ENCODE data around the gene HCAR1.
"Not testable (repeated sequence)": the region's sequence is repeated elsewhere in the genome, so short reads cannot be mapped to it uniquely, and the experiment has no call there.

HCAR1 gene, protein sequence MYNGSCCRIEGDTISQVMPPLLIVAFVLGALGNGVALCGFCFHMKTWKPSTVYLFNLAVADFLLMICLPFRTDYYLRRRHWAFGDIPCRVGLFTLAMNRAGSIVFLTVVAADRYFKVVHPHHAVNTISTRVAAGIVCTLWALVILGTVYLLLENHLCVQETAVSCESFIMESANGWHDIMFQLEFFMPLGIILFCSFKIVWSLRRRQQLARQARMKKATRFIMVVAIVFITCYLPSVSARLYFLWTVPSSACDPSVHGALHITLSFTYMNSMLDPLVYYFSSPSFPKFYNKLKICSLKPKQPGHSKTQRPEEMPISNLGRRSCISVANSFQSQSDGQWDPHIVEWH

GRCh38 chr12:122730215-122731014 lies at the start of gene HCAR1:
Gene HCAR1, minus strand, starts transcription at chr12:122730844. Its CDS starts 505 bp downstream, at chr12:122730339.
- no peak for DNase-seq

DNA sequence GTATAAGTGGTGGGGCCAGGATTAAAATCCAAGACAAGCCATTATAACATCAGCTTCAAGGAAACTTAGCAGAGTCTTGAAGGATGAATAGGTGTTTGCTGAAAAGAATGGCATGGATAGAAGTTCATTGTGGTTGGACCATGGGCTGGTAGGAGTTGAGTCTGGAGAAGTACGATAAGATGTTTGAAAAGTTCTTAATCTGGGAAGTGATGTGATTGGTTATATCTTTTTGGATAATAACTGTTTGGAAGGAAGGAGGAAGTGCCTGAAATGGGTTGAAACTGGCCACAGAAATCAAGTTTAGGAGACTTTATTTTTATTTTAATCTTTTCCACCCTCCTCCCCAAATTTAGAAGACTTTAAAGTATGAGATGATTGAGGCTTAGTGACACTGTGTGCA lies 26.9 kb upstream of the HCAR1 start:
- no peak for DNase-seq

DNA sequence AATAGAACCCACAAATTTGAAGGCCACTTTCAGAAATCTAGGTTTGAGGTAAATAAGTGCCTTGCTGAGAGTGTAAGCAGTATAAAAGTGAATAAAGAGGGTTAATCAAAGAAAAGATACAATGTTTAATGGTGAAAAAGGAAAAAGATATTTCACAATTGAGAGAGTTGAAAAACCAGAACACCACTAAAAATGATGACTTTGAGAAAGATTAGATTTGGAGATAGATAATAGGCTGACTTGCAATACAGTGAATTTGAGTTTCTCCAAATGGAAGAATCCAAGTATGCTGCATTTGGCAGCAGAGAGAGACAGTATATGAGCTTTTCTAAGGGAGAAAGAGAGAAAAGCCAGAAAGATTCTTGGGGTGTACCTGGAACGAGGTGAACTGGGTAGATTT lies 24.1 kb upstream of the HCAR1 start:
- DNase-seq, result no peak

GRCh38 chr12:122753319-122753650 lies 22.6 kb upstream of the HCAR1 start:
- DNase-seq, result no peak

DNA sequence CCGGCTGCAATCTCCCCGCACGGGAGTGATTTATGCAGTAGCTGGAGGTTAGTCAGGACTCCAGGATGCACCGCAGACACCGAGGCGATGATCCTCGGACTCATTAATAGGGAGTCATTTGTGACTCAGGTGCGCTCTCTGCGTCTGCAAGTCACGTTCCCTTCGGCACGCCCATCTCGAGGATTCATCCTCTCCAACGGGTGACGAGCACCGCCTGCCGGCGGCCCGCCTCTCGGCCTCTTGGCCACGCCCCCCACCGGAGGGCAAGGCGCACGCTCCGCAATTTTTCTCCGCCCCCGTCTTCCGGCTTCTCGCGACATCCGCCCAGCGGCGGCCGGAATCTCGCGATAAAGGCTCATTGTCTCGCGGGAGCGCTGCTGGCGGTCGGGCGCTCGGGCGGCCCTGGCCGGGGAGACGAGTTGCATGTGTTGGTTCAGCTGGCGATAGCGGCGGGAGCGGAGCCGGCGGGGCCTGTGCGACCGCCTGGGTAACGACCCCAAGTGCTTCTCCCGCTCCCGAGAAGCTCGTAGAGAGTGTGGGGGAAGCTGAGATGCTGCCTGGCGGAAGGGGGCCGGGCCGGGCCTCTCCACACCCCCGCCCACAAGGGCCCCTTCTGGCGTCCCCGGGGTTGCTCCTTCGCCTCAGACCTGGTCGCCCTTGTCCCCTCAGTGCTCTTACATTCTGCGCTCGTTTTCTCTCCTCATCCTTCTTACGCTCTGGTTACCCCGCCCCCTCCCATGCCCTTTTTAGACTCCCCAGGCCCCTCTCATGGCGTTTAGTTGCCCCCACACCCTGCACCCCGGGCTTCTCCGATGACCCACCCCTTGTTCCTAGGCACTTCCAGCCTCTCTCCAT lies 22.0 kb upstream of the HCAR1 start, which contains the start of gene DENR:
DENR (plus strand) TSS at position 361 of the 855 bp plus-strand sequence. CDS start 878 bp downstream, outside the sequence.
- peak; percentile 99 for DNase-seq

GRCh38 chr12:122750781-122751515 lies 20.3 kb upstream of the HCAR1 start:
- DNase-seq, result not testable (repeated sequence)

DNA sequence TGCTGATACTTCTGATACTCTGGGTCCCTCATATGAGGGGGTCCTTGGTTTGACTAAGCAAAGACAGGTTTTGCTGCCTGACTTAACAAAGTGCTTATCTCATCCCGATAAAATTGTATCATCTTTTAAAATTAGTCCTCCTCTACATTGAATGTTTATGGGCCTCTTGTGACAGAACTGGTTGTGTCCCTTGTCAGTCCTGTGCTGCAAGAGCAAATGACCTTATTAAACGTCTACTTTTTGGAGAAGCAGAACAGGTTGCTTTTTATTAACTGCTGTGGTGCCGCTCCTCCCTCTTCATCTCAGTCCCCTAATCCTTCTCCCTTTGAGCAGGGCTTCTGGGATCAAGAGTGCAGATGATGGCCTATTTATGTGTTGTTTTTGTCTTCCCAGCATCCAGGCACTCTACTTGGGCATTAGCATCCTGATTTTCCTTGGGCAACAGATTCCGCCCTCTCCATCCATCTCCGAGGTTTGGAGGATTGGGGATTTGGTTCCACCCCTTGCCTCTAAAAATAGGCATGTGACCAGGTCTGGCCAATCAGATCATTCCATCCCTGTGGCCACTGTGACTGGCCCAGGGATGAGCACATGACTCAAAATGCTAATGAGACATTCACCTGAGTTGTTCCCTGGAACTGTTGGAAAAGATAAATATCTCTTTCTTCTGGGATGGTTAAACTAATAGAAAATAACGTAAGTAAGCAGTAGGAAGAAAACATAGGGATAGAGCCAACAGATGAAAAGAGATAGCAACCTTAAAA lies 19.1 kb upstream of the HCAR1 start:
- DNase-seq, result no peak

DNA sequence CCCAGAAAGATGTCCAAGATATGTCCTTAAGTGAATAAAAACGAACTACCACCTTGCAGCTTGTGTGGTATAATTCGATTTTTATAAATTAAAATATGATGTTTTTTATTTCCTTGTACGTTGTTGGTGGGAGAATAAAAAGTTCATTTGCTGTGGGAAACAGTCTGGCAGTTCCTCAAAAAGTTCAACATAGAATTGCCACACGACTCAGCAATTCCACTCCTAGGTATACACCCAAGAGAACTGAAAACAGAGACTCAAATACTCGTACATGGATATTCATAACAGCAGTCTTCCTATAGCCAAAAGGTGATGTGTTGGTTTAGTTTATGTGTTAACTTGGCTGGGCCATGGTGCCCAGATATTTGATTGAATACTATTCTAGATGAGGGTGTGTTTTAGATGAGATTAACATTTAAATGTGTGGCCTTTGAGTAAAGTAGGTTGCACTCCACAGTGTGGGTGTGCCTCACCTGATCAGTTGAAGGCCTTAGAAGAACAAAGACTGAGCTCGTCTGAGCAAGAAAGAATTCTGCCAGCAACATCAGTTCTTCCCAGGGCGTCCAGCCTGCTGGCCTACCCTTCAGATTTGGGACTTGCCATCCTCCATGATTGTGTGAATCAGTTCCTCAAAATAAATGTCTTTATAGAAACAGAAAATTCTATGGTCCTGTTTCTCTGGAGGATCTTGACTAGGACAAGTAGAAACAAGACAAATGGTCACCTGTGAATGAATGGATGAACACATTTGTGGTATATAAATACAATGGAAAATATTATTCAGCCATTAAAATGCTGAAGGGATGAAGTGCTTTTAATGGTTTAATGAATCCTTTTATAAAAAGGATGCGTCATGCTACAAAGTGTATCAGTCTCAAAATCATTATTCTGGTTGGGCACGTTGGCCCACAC lies 16.8 kb upstream of the HCAR1 start:
- no peak for DNase-seq

- peak in 1 of 2 donors; percentile 74 for DNase-seq
These were observed 13.4 kb upstream of the HCAR1 start for GRCh38 chr12:122743895-122744525.

- no peak for DNase-seq
These were observed 9.7 kb upstream of the HCAR1 start for GRCh38 chr12:122740351-122740750.

DNA sequence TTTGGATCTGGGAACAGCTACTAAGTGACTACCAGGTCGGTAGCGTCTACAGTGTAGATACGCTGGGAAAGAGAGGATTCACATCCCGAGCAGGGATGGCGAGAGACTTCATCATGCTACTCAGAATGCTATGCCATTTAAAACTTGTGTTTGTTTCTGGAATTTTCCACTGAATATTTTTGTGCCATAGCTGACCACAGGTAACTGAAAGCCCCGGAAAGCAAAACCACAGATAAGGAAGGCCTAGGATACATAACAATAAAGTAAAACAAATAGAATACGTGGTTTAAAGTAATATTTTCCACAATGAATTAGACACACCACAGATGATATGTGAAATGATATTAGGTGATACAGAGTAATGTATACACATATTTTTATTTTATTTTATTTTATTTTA lies 7.9 kb upstream of the HCAR1 start:
- DNase-seq, result no peak

GRCh38 chr12:122732611-122733010 lies 2.0 kb upstream of the HCAR1 start:
- DNase-seq, result no peak

GRCh38 chr12:122732170-122732569 lies 1.5 kb upstream of the HCAR1 start:
- no peak for DNase-seq

DNA sequence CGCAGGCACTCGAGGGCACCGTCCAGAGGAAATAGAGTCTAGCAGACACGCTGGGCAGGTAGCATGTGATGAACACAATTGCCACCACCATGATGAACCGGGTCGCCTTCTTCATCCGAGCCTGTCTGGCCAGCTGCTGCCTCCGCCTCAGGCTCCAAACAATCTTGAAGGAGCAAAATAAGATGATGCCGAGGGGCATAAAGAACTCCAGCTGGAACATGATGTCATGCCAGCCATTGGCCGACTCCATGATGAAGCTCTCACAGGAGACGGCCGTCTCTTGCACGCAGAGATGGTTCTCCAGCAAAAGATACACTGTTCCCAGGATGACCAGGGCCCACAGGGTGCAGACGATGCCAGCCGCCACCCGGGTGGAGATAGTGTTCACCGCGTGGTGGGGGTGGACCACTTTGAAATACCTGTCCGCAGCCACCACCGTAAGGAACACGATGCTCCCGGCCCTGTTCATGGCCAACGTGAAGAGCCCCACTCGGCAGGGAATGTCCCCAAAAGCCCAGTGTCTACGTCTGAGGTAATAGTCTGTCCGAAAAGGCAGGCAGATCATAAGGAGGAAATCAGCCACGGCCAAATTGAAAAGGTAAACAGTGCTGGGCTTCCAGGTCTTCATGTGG lies 945 bp downstream of the HCAR1 start:
- no peak for DNase-seq

GRCh38 chr12:122726080-122726558 lies 4.5 kb downstream of the HCAR1 start:
- peak; percentile 18 to 30 for DNase-seq

GRCh38 chr12:122725452-122726079 lies 5.1 kb downstream of the HCAR1 start:
- no peak for DNase-seq

DNA sequence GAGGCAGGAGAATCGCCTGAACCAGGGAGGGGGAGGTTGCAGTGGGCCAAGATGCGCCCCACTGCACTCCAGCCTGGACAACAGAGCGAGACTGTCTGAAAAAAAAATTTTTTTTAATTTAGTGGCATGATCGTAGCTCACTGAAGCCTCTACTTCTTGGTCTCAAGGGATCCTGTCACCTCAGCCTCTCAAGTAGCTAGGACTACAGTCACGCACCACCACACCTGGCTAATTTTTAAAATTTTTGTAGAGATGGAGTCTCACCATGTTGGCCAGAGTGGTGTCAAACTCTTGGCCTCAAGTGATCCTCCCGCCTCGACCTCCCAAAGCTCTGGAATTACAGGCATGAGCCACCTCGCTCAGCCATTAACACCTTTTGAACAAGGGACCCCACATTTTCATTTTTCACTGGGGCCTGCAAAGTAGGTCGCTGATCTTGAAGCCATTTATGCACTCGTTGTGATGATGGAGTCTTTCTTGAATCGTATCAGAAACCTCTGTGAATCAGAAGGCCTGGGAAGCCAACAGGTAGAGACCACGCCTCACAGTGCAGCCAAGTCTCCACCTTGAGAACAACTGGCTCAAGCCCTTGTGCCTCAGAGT lies 5.9 kb downstream of the HCAR1 start:
- DNase-seq, result no peak

DNA sequence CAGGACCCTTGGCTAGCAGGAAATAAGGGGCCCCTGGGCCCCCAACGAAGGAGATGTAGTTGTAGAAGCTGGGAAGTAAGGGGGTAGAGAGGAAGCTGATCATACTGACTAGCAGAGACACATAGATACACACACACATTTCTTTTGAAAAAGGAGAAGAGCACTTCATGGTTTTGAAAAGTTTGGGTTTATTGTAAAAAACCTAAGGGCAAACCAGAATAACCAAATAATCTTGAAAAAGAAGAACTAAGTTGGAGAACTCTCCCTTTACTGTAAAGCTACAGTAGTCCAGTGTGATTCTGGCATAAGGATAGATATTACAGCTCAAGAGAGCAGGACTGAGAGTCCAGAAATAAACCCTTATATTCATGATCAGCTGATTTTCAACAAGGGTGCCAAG lies 8.3 kb downstream of the HCAR1 start:
- DNase-seq, result no peak
